SK-MEL-5 (cell line): ENCODE measurements around the gene ATM. TPM values are rescaled to one million over a fixed set of nuclear protein-coding genes. Genes with fewer than 3 reads are reported as not detected.
"Not testable (repeated sequence)": the region's sequence is repeated elsewhere in the genome, so short reads cannot be mapped to it uniquely, and the experiment has no call there.

Experiments
- DNase-seq: peaks from one replicate; pipeline ENCODE4 v3.0.0-alpha.2; 2016; ENCODE audit warnings: low read depth, low spot score
- in situ Hi-C: cut with HindIII; loops from 2 replicates; pipeline ENCODE4 v1.10.0; 2016; ENCODE audit warnings: low sequenced_read_pairs, high pct_unique_total_duplicates, low pct_unique_long_range_greater_than_20kb
- small RNA-seq, 2 experiments: library from RNA; depleted of rRNA; stranded (forward); fragments of <200 nt; gene quantifications; one replicate each; pipeline ENCODE3, GENCODE V24; 2014
- total RNA-seq: library from RNA; depleted of rRNA; stranded (reverse); fragments of >200 nt; shearing (Covaris generic); gene quantifications from 2 replicates; pipeline ENCODE4 v1.2.3, GENCODE V29; 2014; rRNA removed

Gene ATM
- total RNA-seq, 1 experiment from 2014 or later, result 142 TPM

- in situ Hi-C loops, result no loop called here
- DNase-seq, result no peak
These were observed 171.9 kb downstream of the ATM start for GRCh38 chr11:108394744-108395284.

GRCh38 chr11:108396672-108397071 lies 173.8 kb downstream of the ATM start:
- DNase-seq, in situ Hi-C loops: not testable (repeated sequence)

DNA sequence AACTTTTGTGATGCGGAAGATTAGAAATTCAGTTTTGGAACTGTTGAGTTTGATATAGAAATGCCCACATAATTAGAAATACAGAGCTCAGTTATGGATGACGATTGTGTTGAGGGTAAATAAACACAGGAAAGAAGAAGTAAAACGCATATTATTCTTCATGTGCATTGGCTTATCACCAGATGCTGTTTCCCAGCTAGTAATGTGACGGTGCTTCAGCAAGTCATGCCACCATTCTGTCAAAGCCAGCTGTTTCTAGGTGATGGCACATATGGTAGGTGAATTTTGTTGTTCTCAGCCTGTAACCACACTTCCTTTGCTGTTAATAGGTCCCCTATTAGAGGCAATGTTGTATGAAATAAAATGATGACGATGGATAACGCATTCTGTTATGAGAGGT lies 175.6 kb downstream of the ATM start:
- in situ Hi-C loops, result no loop called here
- DNase-seq, result no peak

- in situ Hi-C loops, result no loop called here
- no peak for DNase-seq
These were observed 179.4 kb downstream of the ATM start for GRCh38 chr11:108402241-108402640.

DNA sequence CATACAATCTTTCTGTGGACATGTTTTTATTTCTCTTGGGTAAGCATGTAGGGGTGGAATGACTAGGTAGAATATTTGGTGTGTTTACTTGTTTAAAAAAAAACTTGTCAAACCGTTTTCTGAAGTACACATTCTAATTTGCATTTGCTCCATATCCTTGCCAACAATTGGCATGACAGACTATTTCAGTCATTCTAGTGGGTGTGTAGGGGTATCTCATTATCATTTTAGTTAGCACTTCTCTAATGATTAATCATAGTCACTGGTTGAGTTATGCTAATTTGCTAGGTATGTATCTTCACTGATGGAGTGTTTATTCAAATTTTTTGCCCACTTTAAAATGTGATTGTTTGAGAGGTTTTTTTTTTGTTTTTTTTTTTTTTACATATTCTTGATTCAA lies 180.2 kb downstream of the ATM start:
- in situ Hi-C loops, result no loop called here
- no peak for DNase-seq

GRCh38 chr11:108405706-108406105 lies 182.8 kb downstream of the ATM start:
- in situ Hi-C loops, result no loop called here
- DNase-seq, result no peak

DNA sequence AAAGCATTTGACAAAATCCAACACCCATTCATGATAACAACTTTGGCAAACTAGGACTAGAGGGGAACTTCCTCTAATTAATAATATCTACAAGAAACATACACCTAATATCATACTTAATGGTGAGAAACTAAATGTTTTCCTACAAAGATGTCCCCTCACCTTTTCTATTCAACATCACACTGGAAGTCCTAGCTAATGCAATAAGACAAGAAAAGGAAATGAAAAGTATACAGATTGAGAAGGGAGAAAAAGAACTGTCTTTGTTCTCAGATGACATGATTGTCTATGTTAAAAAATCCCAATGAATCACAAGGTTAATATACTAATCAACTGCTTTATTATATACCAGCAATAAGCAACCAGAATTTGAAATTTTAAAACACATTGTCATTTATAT lies 192.1 kb downstream of the ATM start:
- in situ Hi-C loops, result no loop called here

GRCh38 chr11:108417551-108417950 lies 194.7 kb downstream of the ATM start:
- peak; percentile 52 for DNase-seq
- in situ Hi-C loops, result not testable (repeated sequence)

More for the DNA sequence above, 192.1 kb downstream of the ATM start:
- DNase-seq, result no peak

Small RNA genes within 50 kb of the gene (small RNA-seq; reads per million reads assigned to genes)
- gene RF00019, result 0 reads per million in 2 experiments

Other genes starting within 250 kb of the ATM start
- gene CUL5, start 214.2 kb upstream of the ATM start, total RNA-seq, result 25.9 and 29.3 TPM in 2 replicates
- gene ACAT1, start 101.5 kb upstream of the ATM start, total RNA-seq, result 108 and 145 TPM in 2 replicates
- gene NPAT, start 429 bp upstream of the ATM start, total RNA-seq, result 25.4 and 26.6 TPM in 2 replicates
- gene C11orf65, start 244.5 kb downstream of the ATM start, total RNA-seq, result 0.55 and 0.64 TPM in 2 replicates